Smooth muscle cell (in vitro differentiated cells): ENCODE data around the gene ZBTB39. TPM values are rescaled to one million over a fixed set of nuclear protein-coding genes. Genes with fewer than 3 reads are reported as not detected.
"Not testable (repeated sequence)": the region's sequence is repeated elsewhere in the genome, so short reads cannot be mapped to it uniquely, and the experiment has no call there.

Source experiments
- DNase-seq: peaks from one replicate; lab custom pipeline; 2025; ENCODE audit not compliant: unreplicated experiment; lab: John Stamatoyannopoulos, UW
- H2AFZ ChIP-seq: fragments of 200-600 bp; sonication (generic); 2 replicates; pipeline ENCODE4 v1.6.0; 2016; ENCODE audit warnings: antibody characterized with exemption, low read depth, mild to moderate bottlenecking
- H3F3A ChIP-seq: fragments of 200-600 bp; sonication (generic); 2 replicates; pipeline ENCODE4 v1.6.0; 2017; ENCODE audit warnings: antibody characterized with exemption, low read depth
- H3K27ac ChIP-seq: fragments of 200-600 bp; sonication (generic); 2 replicates; pipeline ENCODE4 v1.5.1; 2016; ENCODE audit warnings: low read depth, mild to moderate bottlenecking
- H3K27me3 ChIP-seq: fragments of 200-600 bp; sonication (generic); 2 replicates; pipeline ENCODE4 v1.6.1; 2016; ENCODE audit warnings: low read depth, mild to moderate bottlenecking
- H3K36me3 ChIP-seq: fragments of 200-600 bp; sonication (generic); 2 replicates; pipeline ENCODE4 v1.5.1; 2016; ENCODE audit warnings: low read depth
- H3K4me1 ChIP-seq: fragments of 200-600 bp; sonication (generic); 2 replicates; pipeline ENCODE4 v1.5.1; 2016; ENCODE audit warnings: low read depth
- H3K4me2 ChIP-seq: fragments of 200-600 bp; sonication (generic); 2 replicates; pipeline ENCODE4 v1.6.0; 2016; ENCODE audit warnings: mild to moderate bottlenecking
- H3K4me3 ChIP-seq: fragments of 200-600 bp; sonication (generic); 2 replicates; pipeline ENCODE4 v1.5.1; 2016; ENCODE audit warnings: mild to moderate bottlenecking
- H3K79me2 ChIP-seq: fragments of 200-600 bp; sonication (generic); 2 replicates; pipeline ENCODE4 v1.6.0; 2016; ENCODE audit warnings: low read depth, mild to moderate bottlenecking
- H3K9ac ChIP-seq: fragments of 200-600 bp; sonication (generic); 2 replicates; pipeline ENCODE4 v1.6.0; 2016; ENCODE audit warnings: low read depth
- H3K9me3 ChIP-seq: fragments of 200-600 bp; sonication (generic); replicated peaks from 2 replicates; pipeline ENCODE4 v1.5.1; 2016; ENCODE audit warnings: low read depth
- H4K20me1 ChIP-seq: fragments of 200-600 bp; sonication (generic); 2 replicates; pipeline ENCODE4 v1.6.0; 2016; ENCODE audit warnings: low read depth
- WGBS: methylation state at CpG from one replicate; pipeline ENCODE4 v1.1.7; 2016; ENCODE audit warnings: low lambda C conversion rate; 5-methylcytosine and 5-hydroxymethylcytosine counted together
- polyA plus RNA-seq: library from polyadenylated mRNA; unstranded; fragments of >200 nt; fragmentation: Nextera tagmentation; extraction: Ambion mirVana; gene quantifications from 2 replicates; pipeline ENCODE4 v1.2.1, GENCODE V29; 2016
- total RNA-seq: library from RNA; depleted of rRNA; stranded (reverse); fragments of >200 nt; gene quantifications from 2 replicates; pipeline ENCODE4 v1.2.3, GENCODE V29; 2014
- TF ChIP-seq, protein P1 (sequence below): fragments of 200-600 bp; sonication (generic); IDR thresholded peaks from 2 replicates; pipeline ENCODE4 v1.5.1; 2017; ENCODE audit warnings: borderline replicate concordance, mild to moderate bottlenecking, antibody characterized with exemption; ENCODE audit not compliant: insufficient read depth, poor library complexity, severe bottlenecking

The ZBTB39 gene
- total and polyA plus RNA-seq, 2 experiments from 2014 or later, result 3.6 to 8.5 TPM

DNA sequence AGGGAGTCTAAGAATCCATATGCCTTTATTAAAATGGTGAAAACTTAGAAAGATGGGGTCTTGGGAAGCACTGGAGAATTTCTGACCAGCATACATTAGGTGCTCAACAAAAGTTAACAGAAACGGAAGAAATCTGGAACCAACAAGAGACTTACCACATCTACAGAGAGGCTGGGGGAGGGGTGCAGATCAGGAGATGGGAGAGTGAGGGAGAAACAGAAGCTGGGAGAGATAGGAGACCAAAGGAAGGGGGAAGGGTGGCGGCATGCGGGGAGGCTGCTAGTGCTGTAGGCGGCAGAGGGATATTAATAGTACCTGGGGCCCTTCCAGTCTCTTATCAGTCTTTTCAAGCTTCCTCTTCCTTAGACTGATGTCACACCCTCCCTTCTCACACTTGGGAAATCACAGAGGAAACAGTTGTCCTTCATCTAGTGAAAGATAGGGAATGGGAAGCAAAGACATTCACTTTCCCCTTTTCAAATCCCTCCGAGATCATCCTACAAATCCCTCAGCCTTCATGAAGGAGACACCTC, 18.1 kb downstream of the ZBTB39 start:
- no peak overlapping the region for H3K9ac ChIP-seq
- H3K79me2 ChIP-seq, result no peaks in the 10 kb centered on the region
- H3F3A ChIP-seq, result peaks cover 19% of the 10 kb centered on the region
- peak overlapping the region; percentile 25 for H3K4me2 ChIP-seq
- TF ChIP-seq, protein P1, sequence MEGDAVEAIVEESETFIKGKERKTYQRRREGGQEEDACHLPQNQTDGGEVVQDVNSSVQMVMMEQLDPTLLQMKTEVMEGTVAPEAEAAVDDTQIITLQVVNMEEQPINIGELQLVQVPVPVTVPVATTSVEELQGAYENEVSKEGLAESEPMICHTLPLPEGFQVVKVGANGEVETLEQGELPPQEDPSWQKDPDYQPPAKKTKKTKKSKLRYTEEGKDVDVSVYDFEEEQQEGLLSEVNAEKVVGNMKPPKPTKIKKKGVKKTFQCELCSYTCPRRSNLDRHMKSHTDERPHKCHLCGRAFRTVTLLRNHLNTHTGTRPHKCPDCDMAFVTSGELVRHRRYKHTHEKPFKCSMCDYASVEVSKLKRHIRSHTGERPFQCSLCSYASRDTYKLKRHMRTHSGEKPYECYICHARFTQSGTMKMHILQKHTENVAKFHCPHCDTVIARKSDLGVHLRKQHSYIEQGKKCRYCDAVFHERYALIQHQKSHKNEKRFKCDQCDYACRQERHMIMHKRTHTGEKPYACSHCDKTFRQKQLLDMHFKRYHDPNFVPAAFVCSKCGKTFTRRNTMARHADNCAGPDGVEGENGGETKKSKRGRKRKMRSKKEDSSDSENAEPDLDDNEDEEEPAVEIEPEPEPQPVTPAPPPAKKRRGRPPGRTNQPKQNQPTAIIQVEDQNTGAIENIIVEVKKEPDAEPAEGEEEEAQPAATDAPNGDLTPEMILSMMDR, result no peak
- no peak overlapping the region for H3K4me3 ChIP-seq
- no peak overlapping the region for H2AFZ ChIP-seq
- no peaks in the 10 kb centered on the region for H3K9me3 ChIP-seq
- H3K27me3 ChIP-seq, result no peaks in the 10 kb centered on the region
- H3K27ac ChIP-seq, result peak overlapping the region; percentile 41
- H3K4me1 ChIP-seq, result peaks cover 6% of the 10 kb centered on the region
- no peaks in the 10 kb centered on the region for H3K36me3 ChIP-seq
- 22% methylated on average over 5 of the region's 5 CpGs for WGBS
- H4K20me1 ChIP-seq, result no peaks in the 10 kb centered on the region
- no peak for DNase-seq

DNA sequence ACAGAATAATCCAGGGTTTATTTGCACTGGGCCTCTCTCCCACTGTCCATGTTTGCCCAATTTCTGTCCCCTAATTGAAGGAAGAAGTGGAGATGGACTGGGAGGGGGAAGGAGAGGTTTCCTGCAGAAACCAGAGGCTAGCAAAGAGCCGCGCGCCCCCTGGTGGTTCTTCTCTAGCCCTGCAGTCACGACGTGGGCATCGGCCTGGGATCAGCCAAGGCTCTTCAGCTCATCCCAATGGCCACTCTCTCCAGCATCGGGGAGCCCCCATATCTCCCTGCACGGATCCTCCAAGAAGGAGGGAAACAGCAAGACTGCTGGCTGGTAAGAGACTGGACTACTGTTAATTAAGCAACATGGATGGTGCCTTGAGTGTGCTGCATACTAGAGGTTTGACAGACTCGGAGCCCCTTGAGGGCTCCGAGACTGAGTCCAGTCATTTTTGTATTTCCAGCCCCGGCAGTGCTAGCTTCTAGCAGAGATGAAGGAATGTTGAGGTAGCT, 18.7 kb downstream of the ZBTB39 start:
- Histone ChIP-seq H3K9me3 (no peaks in the 10 kb centered on the region), H3K4me3 (no peak overlapping the region), H4K20me1 (no peaks in the 10 kb centered on the region), H3K36me3 (no peaks in the 10 kb centered on the region), H3F3A (peaks cover 19% of the 10 kb centered on the region), H3K4me1 (peaks cover 6% of the 10 kb centered on the region), H3K79me2 (no peaks in the 10 kb centered on the region), H3K9ac (no peak overlapping the region), H3K27ac (no peak overlapping the region), H3K4me2 (peak overlapping the region; percentile 25), H2AFZ (no peak overlapping the region), H3K27me3 (no peaks in the 10 kb centered on the region)
- TF ChIP-seq, protein P1, result peak; percentile 97
- 26% methylated on average over 11 of the region's 11 CpGs for WGBS
- DNase-seq, result peak; percentile 57

DNA sequence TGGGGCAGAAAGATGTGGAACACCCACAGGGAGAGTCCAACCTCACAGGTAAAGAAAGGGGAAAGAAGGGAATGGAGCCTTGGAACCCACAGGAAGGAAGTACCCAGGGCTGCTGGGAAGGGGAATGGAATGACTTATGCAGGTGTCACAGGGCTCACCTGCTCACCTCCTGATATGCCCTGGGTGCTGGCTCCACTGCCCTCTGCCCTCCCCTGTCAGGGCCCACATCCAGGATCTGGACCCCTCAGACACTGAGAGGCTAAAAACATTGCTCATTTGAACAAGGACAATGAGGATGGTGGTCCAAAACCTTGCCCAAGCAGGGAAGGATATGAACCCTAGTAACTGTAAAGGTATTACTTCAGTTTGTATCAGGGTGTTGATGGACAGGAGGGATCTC, 19.3 kb downstream of the ZBTB39 start:
- Histone ChIP-seq H3F3A (peaks cover 19% of the 10 kb centered on the region), H3K4me2 (no peak overlapping the region), H3K4me1 (peaks cover 6% of the 10 kb centered on the region), H3K9ac (no peak overlapping the region), H3K79me2 (no peaks in the 10 kb centered on the region), H3K27me3 (no peaks in the 10 kb centered on the region), H3K4me3 (no peak overlapping the region), H3K36me3 (no peaks in the 10 kb centered on the region), H4K20me1 (no peaks in the 10 kb centered on the region), H3K9me3 (no peaks in the 10 kb centered on the region), H3K27ac (peak overlapping the region; percentile 66), H2AFZ (no peak overlapping the region)
- TF ChIP-seq, protein P1, result no peak
- no peak for DNase-seq

DNA sequence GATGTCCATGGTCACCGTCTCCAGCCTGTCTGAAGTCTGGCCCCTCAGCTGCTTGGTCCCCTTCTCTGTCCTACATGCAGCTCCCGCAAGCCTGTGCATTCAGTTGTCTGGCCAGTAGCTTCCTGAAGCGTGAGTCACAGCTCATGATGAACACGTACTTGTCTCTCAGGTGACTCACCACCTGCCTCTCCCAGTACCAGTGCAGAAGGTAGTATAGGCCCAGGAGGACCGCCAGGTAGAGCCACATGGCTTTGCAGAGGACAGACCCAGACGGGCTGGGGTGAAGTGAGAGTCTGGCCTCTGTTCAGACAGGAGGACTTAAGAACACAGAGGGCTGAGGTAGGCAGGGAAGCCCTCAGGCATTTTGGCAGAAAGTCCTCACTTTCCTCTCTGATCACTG, 20.6 kb downstream of the ZBTB39 start:
- Histone ChIP-seq H3K27ac (peak overlapping the region; percentile 66), H3F3A (peaks cover 19% of the 10 kb centered on the region)
- not testable (repeated sequence) for DNase-seq, H4K20me1 ChIP-seq, H3K4me3 ChIP-seq, H3K79me2 ChIP-seq, H3K36me3 ChIP-seq, H2AFZ ChIP-seq, H3K4me1 ChIP-seq, H3K4me2 ChIP-seq, H3K27me3 ChIP-seq, H3K9ac ChIP-seq, H3K9me3 ChIP-seq
- 34% methylated on average over 5 of the region's 6 CpGs for WGBS
